Esophagus muscularis mucosa (tissue), 3 donors: ENCODE measurements around the gene CRKL.

Experiments used
- POLR2A ChIP-seq: fragments of 450-650 bp; IDR thresholded peaks from one replicate; pipeline ENCODE4 v1.6.1; 2017; ENCODE audit warnings: antibody characterized with exemption, moderate library complexity, mild to moderate bottlenecking, low read depth
- POLR2AphosphoS5 ChIP-seq, 2 donors: sonication (generic); formaldehyde crosslinking; IDR thresholded peaks; one replicate each; pipeline ENCODE4 v1.6.1; 2017; ENCODE audit warnings: antibody characterized with exemption in 2 of 2
- TF ChIP-seq, protein P1 (sequence below), 3 experiments: fragments of 200-600 bp in 2 of 3; fragments of 450-650 bp in 1 of 3; sonication (generic) in 2 of 3; IDR thresholded peaks; one replicate each; pipeline ENCODE4 v1.5.1; 2017 to 2019; ENCODE audit warnings: antibody characterized with exemption in 3 of 3, mild to moderate bottlenecking in 2 of 3, moderate library complexity in 1 of 3

DNA sequence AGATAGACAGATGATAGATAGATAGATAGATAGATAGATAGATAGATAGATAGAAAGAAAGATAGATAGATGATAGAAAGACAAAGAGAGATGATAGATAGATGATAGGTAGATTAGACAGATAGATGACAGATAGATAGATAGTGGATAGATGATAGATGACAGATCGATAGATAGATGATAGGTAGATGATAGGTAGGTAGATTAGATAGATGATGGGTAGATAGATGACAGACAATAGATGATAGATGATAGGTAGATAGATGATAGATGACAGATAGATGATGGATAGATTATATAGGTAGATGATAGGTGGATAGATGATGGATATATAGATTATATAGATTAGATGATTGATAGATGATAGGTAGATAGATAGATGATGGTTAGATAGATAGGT lies 69.2 kb downstream of the CRKL start:
- TF ChIP-seq POLR2A = no peak
- TF ChIP-seq, protein P1, sequence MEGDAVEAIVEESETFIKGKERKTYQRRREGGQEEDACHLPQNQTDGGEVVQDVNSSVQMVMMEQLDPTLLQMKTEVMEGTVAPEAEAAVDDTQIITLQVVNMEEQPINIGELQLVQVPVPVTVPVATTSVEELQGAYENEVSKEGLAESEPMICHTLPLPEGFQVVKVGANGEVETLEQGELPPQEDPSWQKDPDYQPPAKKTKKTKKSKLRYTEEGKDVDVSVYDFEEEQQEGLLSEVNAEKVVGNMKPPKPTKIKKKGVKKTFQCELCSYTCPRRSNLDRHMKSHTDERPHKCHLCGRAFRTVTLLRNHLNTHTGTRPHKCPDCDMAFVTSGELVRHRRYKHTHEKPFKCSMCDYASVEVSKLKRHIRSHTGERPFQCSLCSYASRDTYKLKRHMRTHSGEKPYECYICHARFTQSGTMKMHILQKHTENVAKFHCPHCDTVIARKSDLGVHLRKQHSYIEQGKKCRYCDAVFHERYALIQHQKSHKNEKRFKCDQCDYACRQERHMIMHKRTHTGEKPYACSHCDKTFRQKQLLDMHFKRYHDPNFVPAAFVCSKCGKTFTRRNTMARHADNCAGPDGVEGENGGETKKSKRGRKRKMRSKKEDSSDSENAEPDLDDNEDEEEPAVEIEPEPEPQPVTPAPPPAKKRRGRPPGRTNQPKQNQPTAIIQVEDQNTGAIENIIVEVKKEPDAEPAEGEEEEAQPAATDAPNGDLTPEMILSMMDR (IDR thresholded peaks at IDR 0.05) = no peak
- TF ChIP-seq POLR2AphosphoS5 (IDR thresholded peaks at IDR 0.05) = no peak
